ENCODE results near the gene CNTNAP2.

CNTNAP2 gene

GRCh38 chr7:148340438-148341280, 2224.1 kb downstream of the CNTNAP2 start:
- DNase-seq, result no peak

- peak; percentile 46 for DNase-seq
Measured at GRCh38 chr7:148344406-148344805, 2227.8 kb downstream of the CNTNAP2 start.

DNA sequence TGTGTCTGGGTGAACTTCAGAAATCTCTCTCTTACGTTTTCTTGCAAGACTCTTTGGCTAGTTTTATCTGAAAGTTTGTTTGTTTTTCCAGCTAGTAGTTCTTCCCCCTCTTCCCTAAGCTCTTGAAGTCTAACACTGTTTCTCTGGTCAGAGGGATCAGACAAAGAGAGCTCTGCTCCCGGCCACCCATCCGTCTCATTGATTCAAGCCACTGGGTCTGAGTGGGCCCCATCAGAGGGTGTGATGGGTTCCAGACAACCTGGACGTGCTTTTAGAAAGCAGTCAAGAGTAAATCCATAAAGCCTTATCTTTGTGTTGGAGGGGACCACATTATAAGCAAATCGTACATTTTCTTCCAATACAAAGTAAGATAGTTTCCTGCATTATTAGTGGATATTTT, 2231.4 kb downstream of the CNTNAP2 start:
- no peak for DNase-seq

DNA sequence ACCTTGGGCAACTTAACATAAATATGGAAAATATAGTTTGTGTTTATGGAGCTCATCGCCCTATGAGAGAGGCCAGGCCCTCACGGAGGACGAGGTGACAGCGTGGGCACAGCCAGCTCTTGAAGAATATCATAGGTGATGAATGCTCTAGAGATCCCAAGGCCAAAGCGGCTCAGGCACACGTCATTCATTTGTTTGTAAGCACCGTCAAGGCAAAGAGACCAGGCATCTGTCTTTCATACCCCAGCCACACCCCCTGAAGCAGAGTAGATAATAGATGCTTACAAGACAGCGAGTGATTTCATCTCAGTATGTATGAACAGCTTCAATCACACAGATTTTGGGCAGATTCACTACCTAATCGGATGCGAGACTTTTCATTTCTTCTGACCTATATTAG, 2231.9 kb downstream of the CNTNAP2 start:
- DNase-seq, result no peak

- no peak for DNase-seq
Measured at GRCh38 chr7:148356303-148356702, 2239.7 kb downstream of the CNTNAP2 start.

DNA sequence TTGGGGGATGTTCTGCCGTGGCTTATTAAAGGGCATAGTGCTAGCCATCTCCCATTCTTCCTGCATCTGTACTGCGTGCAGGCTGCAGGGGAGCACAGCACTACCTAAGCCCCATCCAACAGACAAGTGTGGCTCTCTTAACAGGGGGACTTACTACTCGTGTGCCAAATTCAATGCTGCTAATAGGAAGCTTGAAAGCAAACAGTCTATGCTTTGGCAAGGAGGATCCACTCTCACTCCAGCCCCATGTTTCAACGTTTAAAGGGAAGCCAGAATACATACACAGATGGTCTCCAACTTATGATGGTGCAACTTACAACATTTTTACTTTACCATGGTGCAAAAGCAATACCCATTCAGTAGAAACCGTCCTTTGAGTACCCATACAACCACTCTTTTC, 2245.9 kb downstream of the CNTNAP2 start:
- DNase-seq, result no peak

DNA sequence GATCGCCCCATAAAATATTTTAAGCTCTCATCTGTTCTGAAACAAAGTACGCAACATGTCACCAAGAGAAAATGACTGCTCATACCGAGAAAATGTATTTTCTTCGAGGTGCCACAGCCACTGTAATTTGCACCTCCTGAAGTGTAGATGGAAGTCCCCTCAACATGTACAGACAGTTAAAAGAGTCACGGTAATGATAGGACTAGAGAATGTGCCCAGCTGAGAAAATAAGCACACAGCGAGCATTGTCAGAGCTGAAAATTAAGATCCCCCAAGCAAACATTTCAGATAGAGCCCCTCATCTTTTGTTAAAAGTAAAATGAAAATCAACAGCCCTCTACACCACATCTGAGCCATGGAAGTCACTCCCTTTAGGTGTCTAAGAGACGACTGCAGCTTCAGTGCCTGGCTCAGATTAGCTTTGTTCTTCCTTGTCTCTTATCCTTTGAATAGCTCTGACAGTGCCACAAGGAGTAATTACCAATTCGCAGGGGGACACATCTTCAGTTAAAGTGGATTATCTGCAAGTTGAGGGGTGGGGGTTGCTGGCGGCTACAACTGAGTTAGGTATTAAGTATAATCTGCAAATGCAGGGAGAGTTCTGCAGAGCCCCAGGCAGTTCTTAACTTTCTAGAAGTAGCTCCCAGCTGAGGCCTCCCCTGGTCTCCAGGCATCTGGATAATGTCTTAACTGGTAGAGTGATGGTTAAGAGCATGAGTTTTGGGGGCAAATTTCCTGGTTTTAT, 2251.3 kb downstream of the CNTNAP2 start:
- no peak for DNase-seq

GRCh38 chr7:148368562-148368961, 2252.0 kb downstream of the CNTNAP2 start:
- DNase-seq, result no peak

GRCh38 chr7:148371280-148371937, 2254.8 kb downstream of the CNTNAP2 start:
- DNase-seq, result no peak

DNA sequence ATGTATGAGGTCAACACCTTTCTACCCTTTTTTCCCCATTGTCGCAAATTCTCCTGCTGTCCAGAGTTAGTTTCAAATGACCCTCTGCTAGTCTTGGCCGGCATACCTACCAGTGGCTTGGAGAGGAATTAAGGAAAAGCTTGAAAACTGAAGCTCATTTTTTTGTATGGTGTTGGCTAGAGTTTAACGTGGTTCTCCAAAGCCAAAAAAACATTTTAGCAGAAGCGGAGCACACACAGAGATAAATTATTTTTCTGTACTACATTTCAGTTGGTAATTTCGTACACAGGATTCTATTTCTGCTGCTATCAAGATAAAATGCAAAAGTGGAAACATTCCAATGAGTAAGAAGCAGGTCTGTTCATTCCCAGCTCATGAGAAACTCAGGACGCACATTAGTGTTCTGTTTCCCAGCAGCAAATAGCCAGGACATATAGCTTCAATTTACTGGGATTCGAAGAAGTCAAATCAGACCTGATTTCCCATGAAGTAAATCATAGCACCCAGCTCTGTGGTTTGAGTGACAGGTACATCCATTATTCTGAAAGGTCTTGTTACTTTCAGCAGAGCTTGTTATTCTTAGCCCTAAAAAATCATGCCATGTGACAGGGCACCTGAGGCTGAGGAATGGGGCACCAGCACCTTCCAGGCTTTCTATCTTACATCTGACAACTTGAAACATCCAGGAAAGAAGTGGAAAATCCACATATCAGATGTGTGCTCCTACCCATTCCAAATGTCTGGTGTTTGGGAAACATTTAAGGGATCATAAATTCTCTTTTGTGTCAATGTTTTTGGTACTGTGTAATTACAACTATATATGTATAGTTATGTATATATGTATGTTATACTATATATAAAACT, 2258.0 kb downstream of the CNTNAP2 start:
- no peak for DNase-seq

DNA sequence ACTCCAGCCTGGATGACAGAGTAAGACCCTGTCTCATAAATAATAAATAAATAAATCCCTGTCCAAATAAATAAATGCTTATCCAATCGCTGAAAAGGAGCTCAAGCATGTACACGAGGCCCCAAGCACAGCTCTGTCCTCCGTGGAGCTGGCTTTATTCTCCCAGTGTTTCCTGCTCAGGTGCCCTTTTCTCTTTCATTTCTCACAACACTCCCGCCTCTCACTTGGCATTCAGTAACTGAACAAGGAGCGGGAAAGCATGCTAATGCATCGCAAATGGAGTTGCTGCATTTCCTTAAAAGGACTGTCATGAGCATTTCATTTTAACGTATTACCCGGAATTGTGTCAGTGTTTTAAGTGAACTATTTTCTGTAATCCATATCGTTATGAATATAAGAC, 2263.1 kb downstream of the CNTNAP2 start:
- DNase-seq, result no peak

- no peak for DNase-seq
Measured at GRCh38 chr7:148380596-148381419, 2264.2 kb downstream of the CNTNAP2 start.

DNA sequence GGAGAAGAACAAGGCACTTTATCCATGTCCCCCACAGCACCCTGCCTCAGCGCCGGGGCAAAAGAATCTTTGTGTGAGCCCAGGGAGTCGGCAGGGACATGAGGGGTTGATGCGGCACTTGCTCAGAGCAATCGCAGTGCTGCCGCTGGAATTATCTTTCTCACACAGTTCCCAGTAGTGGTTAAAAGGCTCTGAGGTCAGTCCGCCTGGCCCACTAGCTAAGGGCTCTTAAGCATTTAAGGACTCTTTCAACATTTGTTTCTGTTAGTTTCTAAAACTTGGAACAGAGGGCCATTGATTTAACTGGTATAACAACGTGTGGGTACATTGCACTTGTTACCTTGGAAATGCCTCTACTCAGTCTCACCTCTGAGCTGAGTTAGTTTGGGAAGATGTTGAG, 2266.0 kb downstream of the CNTNAP2 start:
- no peak for DNase-seq

DNA sequence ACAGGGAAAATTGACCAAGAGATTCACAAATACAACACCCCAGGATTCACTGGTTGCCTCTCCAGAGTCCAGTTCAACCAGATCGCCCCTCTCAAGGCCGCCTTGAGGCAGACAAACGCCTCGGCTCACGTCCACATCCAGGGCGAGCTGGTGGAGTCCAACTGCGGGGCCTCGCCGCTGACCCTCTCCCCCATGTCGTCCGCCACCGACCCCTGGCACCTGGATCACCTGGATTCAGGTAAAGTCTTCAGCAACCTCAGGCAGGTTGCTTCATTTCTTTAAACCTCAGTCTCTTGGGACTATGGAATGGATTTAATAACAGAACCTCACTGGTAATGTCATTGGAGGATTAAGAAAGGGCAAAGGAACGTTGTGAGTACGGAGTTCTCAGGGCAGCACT, 2267.1 kb downstream of the CNTNAP2 start:
- no peak for DNase-seq

- no peak for DNase-seq
Measured at GRCh38 chr7:148385009-148385682, 2268.5 kb downstream of the CNTNAP2 start.

GRCh38 chr7:148390381-148390780, 2273.8 kb downstream of the CNTNAP2 start:
- DNase-seq, result no peak

GRCh38 chr7:148391591-148391990, 2275.0 kb downstream of the CNTNAP2 start:
- DNase-seq, result no peak

DNA sequence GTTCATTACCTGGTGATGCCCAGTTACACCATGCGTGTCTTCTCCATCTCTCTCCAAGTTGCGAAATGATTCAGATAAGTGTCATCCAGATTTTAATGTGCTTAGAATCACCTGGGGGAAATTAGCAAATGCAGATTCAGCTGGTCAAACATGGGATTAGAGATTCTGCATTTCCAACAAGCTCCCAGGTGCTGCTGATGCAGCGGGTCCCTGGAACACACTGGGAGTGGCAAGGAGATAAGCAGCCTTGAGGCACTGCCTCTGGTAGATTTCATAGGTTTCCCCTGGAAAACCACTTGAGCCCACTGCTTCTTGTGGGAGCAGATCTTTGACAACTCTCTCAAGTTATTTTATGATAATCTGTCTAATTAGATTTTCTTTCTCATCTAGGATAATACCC, 2278.0 kb downstream of the CNTNAP2 start:
- no peak for DNase-seq

- no peak for DNase-seq
Measured at GRCh38 chr7:148395352-148395811, 2278.8 kb downstream of the CNTNAP2 start.

- peak; percentile 83 for DNase-seq
Measured at GRCh38 chr7:148395990-148396716, 2279.6 kb downstream of the CNTNAP2 start.
